CD4-positive, alpha-beta T cell treated with Interleukin-15 for 1 hour (primary cell): Measurements from ENCODE around the gene NKAIN4.
"Not testable (repeated sequence)": the region's sequence is repeated elsewhere in the genome, so short reads cannot be mapped to it uniquely, and the experiment has no call there.

Experiments
- DNase-seq: peaks from one replicate; pipeline ENCODE4 v3.0.0-alpha.2; 2020

The NKAIN4 gene

DNA sequence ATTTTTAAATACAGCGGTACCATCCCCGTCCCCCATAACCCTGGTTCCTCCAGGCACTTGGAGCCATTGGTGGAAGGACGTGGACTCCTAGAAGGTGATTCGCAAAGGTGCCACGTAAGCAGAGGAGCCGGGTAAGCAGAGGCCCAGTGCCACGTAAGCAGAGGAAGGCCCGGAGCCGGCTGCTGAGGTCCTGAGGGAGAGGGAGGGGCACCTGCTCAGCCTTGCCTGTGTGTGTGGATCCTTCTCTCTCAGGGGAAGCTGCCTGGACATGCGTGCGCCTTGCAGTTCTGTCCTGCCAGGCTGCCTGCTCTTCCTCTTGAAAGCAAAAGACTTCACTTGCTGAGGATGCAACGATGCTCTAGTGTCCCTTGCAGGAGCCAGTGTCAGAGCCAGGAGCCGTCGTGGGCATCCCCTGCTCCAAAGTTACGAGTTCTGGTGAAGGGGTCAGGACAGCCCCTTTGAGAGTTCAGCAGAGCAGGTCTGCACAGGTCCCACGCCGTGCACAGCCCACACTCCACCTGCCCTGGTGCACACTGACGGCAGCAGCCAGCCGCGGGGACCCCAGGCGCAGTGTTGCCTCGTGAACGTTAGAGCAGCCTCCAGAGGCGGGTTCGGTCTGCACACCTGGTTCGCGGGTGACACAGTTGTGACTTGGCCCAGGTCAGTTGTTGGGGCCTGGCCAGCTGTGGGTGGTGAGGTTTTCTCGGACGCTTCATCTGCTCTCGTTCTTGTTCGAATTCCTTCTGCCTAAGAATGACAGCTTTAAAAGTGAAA, 1.9 kb upstream of the NKAIN4 start:
- DNase-seq, result no peak

DNA sequence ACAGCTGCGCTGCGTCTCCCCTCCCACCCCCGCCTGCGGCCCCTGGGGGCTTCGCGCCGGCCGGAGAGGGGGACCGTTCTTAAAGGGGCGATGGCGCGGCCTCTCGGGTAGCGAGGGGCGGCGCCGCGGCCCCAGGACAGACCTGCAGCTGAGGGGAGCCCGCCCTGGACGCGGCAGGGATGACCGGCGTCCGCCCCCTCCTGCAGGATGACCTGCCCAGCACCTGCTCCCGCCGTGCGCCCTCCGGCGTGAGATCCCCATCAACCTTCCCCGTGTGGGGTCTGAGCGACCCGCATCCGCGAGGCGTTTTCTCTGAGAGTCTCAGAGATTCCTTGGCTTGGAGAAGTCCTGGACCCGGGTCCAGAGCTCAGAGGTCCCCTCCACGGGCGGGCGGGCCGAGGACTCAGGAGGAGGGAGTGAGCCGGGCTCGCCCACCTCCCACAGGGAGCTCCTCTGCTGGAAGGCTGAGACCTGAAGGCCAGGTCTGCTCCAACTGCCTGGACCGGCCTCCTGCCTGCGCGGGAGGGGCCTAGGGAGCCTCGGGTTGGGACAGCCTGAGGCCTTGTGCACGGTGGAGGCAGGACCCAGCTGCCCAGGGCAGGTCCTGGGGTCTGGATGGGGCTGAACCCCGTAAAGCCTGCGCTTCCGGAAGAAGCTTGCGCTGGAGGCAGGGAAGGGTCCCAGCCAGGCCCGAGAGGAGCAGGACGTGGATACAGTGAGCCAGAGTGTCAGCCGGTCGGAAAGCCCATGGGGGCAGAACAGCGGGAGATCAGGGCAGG, 532 bp upstream of the NKAIN4 start:
- no peak for DNase-seq

DNA sequence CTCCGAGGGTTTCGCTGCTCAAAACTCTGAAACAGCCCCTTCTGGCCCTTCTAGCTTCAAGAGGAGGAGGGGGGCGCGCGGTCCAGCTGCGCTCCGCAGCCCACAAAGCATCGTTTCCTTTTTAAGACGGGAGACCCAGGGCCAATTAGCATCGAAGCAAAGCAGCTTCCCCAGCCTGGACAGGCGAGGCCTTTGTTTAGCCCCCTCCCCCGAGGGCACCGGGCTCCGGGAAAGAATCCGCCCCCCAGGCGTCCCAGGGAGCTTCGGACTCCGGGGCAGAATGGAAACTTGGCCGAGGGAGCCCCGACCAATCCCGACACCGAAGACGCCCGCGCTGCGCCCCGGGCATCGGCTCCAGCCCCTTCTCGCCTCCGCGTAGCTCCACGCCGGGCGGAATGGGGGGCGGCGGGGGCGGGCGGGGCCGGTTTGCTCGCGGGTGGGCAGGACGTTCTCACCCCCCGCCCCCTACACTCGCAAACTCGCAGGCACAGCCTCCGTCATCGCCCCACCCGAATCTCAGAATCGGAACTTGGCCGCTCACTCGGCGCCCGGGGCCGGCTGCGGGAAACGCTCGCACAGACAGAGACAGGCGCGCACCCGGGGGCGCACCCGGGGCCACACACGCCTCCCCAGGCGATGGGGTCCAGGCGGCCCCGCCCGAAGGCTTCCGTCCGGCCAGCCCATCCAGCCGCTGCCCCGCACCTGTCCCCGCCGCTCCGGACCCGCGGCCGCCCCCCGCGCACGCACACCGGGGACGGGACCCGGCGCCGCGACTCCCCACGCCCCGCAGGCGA, 628 bp downstream of the NKAIN4 start:
- no peak for DNase-seq

DNA sequence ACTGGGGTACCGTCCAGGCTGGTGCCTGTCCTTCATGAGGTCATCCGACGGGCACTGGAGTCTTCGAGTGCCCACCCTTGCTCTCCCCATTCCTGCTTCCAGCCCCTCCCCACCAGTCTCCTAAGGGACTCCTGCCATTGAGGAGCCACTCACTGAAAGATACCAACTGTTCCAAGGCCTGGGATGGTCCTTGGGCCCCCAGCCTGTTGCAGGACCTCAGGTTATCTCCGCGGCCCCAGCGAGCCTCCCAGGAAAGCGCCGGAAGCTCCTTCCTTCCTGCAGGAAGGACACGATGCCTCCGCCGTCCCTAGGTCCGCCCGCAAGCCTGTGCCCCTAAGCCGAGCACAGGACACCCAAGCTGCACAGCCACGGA, 1.2 kb downstream of the NKAIN4 start:
- no peak for DNase-seq

DNA sequence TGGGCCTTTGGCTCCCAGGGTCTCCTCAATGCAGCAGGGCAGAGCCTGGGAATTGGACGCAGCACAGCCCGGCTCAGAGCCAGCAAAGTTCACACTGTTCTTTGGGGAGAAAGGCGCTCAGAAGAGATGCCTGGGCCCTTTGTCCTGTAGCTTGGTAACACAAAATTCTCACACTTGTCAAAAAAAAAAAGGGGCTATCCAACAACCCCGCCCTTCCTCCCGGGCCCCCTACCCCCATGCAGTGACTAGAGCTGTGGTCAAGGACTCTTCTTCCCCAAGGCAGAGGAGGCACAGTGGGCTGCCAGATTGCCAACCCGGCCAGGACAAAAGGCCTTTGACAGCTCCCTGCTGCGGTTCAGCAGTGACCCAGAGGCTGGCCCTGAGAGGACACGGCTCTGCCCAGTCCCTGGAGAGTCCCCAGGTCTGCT, 2.0 kb downstream of the NKAIN4 start:
- DNase-seq, result no peak

DNA sequence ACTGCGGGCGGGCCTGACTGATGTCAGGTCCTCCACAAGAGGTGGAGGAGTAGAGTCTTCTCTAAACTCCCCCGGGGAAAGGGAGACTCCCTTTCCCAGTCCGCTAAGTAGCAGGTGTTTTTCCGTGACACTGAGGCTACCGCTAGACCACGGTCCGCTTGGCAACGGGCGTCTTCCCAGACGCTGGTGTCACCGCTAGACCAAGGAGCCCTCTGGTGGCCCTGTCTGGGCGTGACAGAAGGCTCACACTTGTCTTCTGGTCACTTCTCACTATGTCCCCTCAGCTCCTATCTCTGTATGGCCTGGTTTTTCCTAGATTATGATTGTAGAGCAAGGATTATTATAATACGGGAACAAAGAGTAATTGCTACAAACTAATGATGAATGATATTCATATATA, 2.9 kb downstream of the NKAIN4 start:
- not testable (repeated sequence) for DNase-seq

DNA sequence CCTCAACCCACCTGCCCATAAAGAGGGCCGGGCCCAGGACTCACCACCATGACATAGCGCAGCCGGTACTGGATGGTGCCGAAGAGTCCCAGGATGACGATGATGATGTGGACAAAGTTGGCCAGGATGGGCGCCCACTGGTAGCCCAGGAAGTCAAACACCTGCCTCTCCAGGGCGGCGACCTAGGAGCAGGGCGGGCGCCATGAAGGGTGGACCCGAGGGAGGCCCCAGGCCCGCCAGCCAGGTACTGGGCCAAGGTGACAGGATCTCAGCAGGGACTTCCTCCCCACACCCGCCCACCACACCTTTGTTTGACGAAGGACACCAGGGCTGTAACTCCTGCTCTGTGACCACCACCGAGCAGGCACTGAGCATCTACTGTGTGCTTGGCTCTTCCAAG, 4.4 kb downstream of the NKAIN4 start:
- DNase-seq, result no peak

DNA sequence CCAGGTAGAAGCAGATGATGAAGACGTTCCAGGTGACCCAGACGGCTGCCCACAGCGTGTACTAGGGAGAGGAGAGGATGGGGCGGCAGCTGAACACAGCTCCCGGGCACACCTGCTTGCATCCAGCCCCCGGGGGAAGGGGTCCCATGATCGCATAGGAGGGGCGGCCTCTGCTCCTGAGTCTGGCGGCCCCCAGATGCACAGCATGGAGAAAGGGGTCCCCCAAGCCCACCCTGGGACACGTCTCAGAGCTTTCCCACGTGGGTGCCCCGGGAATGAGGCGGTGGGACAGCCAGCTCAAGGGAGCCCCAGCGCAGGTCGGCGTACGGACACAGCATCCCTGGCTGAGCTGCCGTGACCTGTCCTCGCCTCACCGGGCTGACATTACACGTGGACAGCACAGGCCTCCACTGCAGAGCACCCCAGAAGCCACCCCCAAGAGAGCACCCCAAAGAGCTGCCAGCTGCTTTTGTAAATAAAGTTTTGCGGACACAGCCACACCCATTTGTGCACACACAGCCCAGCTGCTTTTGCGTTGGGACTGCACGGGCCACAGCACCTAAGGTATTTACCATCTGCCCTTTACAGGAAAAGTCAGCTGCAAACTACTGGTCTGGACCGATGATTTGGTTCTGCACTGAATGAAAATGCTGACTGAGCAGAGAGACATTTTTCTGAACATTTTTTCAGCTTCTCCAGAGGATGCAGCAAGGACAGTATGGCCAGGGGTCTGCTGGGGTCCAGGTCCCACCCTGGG, 5.2 kb downstream of the NKAIN4 start:
- DNase-seq, result no peak

DNA sequence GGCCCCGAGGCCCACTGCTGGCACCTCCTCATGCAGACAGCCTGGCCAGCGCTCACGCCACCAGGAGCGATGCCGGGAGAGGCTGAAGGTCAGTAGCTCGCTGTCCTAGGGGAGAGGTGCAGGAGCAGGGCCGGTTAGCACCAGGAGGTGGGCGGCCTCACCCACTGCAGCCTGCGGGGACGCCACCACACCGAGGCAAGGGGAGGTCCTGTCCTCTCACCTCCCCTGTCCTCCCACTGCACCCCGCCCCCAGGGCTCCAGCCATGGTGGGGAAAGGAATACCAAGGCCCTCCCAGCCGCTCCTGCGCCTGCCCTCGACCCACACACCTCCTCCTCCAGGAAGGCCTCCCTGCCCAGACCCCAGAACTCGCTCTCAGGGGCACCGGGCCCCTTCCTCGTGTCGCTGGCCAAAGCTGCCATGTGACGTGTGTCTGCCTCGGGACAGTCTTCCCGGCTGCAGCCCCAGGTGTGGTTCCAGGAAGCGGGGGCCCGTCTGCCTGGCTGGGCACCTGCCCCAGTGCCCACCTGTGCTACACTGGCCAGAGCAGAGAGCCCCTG, 6.5 kb downstream of the NKAIN4 start:
- DNase-seq, result no peak

DNA sequence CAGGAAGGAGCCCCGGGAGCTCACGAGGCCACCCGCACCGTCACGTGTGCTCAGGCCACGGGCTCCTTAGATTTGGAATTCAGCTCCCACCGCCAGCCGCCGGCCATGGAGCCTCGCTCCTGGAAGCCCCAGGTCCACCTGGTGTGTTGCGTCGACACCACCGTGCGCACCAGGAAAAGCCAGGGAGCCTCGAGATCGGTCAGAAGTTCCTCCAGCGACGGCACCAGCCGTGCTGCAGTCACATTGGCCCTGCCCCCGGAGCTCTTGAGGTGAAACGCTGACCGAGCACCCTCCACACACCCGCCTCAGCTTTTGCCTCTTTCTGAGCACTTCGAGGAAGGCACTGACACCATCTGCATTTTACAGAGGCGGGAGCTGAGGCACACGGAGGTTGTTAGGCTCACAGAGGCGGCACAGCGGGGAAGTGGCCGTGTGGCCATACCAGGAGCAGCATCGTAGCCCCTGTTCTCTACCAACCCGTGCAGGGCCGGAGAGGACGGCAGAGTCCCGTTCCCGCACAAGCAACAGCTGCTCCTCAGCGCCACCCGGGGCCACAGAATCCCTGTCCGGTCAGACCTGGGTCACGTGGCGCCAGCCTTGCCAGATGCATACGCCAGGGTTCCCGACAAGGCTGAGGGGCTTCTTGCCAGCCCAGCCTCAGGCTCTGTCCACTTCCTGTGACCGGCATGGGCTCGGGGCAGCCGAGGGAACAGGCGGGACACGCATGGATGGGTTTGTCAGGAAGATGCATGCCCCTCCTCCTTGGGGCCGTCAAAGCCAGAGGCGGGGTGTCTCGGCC, 7.6 kb downstream of the NKAIN4 start:
- DNase-seq, result no peak

DNA sequence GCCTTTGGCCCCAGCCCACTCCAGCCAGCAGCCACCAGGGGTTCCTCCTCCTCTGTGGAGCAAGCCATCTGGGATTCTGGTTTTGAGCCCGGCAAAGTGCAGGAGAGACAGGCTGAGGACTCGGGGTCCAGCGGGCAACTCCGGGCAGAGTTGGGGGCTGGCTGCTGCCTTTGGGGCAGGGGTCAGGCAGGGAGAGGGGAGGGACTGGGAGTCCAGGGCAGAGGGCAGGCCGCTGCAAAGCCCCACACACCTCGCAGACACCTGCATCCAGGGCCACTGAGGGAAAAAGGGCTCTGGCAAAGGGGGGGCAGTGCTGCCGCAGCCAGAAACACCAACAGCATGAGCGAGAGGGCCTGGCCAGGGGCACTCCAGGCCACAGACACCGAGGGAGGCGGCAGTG, 9.8 kb downstream of the NKAIN4 start:
- DNase-seq, result no peak

DNA sequence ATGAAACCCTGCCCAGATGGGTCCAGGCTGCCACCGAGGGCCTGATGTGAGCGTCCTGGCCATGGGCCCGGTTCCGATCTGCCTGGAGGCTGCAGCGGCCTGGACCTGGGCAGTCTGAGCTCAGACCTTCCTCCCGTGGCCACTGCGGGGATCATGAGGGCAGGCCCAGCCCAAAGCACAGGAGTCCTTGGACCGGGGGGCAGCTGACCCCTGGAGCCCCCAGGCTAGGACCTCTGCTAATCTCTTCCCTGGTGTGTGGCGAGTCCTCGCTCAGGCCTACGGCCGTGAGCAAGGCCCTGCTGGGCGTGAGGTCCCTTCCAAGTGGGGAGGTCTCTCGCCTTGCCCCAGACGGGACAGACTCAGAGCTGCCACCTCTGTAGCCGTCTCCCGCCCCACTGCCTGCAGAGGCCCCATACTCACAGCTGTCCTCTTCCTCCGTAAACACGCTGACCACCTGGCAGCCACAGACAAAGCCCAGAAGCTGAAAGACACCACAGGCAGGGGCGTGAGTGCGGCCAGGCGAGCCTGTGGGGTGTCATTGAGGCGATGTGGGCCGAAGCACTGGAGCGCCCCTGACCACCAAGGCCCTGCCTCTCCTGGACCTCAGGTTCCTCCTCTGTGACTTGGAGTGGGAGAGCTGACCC, 10.5 kb downstream of the NKAIN4 start:
- no peak for DNase-seq

DNA sequence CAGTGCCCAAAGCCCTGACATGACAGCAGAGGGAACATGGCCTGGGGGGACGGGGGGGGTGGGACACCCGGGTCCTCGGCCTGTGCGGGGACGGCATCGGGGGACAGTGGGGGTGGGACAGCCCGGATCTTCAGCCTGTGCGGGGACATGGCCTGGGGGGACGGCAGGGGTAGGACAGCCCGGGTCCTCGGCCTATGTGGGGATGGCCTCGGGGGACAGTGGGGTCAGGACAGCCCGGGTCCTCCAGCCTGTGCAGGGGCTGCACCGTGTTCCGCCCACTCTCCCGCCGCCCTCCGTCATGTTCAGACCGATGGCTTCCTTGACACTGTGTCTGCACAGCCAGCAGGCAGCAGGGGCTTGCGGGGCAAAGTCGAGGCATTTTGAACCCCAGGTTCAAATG, 11.5 kb downstream of the NKAIN4 start:
- DNase-seq, result no peak

DNA sequence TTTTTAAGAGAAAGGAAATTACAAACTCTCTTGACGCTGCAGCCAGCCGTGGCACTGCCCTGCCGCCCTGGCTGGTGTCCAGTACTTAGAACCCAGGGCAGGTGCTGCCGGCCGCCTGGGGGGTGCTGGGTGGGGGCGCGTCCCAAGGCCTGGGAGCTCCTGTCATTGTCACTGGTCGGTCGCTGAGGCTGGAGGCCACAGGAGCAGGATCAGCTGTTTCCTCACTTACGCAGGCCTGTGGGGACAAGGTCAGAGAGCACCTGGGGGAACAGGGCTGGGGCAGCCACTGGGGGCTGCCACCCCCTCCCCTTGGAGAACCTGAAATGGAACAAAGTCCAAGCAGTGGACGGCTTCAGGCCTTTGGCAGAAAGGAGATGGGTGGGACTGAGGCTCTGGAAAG, 13.0 kb downstream of the NKAIN4 start:
- no peak for DNase-seq

DNA sequence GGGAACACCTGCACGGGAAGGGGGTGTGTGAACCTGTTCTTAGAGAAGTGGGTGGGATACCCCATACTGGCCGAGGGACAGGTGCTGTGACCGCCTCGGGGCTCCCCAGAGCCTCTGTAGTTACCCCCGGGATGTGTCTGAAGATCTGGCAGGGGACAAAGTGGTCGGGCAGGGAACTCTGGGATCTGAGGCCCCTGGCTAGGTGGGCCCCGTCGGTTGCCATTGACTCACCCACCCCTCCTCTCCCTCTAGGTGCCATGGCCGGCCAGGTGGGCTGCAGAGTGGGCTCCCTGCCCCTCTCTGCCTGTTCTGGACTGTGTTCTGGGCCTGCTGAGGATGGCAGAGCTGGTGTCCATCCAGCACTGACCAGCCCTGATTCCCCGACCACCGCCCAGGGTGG, 14.3 kb downstream of the NKAIN4 start:
- no peak for DNase-seq

DNA sequence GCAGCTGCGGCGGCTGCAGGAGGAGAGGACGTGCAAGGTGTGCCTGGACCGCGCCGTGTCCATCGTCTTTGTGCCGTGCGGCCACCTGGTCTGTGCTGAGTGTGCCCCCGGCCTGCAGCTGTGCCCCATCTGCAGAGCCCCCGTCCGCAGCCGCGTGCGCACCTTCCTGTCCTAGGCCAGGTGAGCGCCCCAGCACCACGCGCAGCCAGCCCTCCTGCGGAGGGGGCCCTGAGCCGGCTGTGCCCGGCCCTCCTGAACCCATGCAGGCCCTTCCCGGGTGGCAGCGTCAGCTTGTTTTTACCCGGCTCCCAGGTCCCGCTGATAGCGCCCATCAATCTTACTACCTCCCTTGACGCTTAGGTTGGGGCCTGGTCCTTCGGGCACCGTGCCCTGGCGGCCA, 14.8 kb downstream of the NKAIN4 start:
- DNase-seq, result no peak

DNA sequence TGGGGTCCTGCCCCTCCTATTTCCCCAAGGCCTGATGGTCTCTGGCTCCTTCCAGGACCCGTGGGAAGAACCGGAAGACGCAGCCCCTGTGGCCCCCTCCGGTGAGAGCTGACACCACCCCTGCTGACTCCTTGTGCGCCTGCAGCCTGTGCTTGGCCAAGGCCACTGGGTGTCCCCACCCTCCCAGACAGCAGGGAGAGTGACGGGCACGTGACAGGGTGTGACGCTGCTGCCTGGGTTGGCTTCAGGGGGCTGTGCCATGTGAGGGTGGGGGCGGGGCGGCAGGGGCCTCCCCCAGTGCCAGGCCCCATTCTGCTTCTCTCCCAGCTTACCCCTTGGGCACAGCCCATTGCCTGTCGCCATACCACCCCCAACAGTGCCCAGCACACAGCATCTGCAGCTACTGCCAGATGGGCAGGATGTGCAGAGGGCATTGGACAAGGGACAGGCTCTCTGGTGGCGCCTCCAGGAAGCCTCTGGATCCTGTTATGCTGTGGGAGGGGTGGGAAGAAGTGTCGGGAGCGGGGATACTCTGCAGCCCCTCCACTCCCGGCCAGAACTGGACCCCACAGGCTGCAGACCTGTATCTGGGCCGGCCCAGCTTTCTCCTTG, 15.6 kb downstream of the NKAIN4 start:
- no peak for DNase-seq

DNA sequence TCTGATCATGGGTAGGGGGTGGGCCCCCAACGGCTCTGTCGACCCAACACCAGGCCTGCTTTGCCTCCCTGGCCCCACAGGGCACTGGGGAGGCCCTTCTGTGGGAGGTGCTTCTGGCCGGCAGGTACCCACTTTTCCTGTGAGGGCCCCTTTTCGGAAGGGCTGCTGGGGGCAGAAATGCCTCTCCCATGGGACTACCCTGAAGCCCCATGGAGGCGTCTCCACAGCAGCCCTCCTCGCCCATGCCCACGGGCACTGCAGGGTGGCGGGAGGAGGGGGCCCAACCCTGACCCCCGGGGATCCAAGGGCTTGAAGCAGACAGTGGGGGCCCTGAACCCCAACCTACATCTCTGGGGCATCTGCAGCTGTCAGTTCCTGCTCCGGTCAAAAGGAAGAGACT, 16.2 kb downstream of the NKAIN4 start:
- no peak for DNase-seq

DNA sequence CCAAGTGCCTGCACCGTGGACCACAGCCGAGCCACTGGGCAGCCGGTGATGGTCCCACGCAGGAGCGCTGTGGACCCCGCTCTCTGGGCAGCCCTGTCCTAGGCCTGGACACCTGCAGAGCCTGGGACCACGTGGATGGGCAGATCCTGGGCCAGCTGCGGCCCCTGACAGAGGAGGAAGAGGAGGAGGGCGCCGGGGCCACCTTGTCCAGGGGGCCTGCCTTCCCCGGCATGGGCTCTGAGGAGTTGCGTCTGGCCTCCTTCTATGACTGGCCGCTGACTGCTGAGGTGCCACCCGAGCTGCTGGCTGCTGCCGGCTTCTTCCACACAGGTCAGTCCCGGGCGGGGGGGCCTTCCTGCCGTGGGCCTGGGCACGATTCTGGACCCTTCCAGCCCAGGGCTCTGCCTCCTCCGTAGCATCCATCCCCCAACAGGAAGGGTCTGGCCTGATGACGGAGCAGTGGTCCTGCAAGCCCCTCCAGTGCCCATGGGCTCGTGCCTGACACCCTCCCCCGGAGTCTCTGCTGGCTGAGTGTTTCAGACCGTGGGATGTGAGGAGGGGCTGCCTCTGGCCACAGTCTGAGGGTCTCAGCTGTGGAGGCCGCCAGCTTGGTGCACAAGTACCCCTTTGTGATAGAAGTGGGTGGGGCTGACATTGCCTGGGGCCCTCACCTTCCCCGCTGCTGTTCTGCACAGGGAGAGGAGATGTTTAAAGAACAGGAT, 18.0 kb downstream of the NKAIN4 start:
- no peak for DNase-seq

DNA sequence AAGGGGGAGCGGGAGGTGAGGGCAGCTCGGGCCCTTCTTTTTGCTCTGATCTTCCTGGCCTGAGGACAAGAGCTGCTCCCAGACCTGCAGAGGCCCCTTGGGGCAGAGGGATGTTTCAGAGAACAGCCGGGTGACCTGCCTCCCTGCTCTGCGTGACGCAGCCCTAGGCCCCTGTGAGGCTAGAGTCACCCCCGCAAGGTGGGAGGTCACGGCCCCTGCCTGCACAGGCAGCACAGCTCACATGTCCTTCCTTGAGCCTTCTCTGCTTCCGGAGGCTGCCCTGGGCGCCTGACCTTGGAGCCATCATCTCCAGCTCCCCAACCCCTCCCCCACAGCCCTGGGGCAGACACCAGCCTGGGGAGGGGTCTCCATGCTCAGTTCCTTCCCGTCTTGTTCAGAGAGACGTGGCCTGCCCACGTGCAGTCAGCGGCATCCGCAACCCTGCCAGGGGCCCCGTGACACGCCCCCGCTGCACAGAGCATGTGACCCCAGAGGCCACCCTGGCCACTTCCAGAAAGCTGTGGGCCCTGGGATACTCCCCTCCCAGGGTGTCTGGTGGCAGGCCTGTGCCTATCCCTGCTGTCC, 18.8 kb downstream of the NKAIN4 start, which contains the start of gene BIRC7:
BIRC7 (plus strand) TSS at position 507 of the 585 bp plus-strand sequence. CDS start 192 bp downstream, outside the sequence.
- no peak for DNase-seq
